ENCODE results near the gene LRRK1.

The LRRK1 gene

DNA sequence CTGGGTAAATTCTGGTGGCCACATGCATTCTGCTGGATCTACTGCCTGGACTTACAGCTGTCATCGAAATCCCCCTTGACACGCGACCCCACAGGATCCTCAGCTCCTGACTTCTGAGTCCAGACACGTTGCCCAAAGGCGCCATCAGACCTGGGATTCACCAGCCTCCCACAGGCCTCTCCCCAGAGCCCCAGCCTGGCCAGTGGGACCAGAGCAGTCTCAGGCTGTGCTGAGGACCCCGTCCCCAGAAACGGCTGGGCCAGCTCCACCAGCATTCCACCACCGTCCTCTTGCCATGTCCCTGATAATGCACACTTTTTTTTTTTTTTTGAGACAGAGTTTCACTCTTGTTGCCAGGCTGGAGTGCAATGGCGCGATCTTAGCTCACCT is 166.1 kb downstream of the LRRK1 start:
- Histone ChIP-seq H3K4me1 (ENCODE audit: control insufficient read depth, low read length) (peaks cover 3% of the 10 kb centered on the region; the same call in 1 of the 2 replicates), H3K79me2 (ENCODE audit: control insufficient read depth, low read length) (no peaks in the 10 kb centered on the region), H3K9me3 (ENCODE audit: control insufficient read depth, insufficient read depth, low read length) (no peaks in the 10 kb centered on the region), H3K9me2 (replicated peaks; ENCODE audit: control insufficient read depth, low read length) (no peaks in the 10 kb centered on the region), H3K27ac (ENCODE audit: low read depth, low read length) (no peak overlapping the region), H3K4me2 (ENCODE audit: low read length) (no peak overlapping the region), H3K4me3 (ENCODE audit: low read length) (no peak overlapping the region), H3K27me3 (ENCODE audit: control insufficient read depth, low read length) (no peaks in the 10 kb centered on the region), H3F3A (ENCODE audit: control insufficient read depth, insufficient read depth) (no peaks in the 10 kb centered on the region; the same call in 1 of the 2 replicates), H4K20me1 (ENCODE audit: control insufficient read depth, insufficient read depth, low read depth, low read length) (no peaks in the 10 kb centered on the region; the same call in 1 of the 2 replicates), H3K36me3 (ENCODE audit: control insufficient read depth, low read length) (no peaks in the 10 kb centered on the region)
- TF ChIP-seq CTCF (IDR thresholded peaks at IDR 0.05; ENCODE audit: low read depth, low read length, poor library complexity, severe bottlenecking) (no peak), EZH2phosphoT487 (IDR thresholded peaks at IDR 0.05; ENCODE audit: borderline replicate concordance, low read length) (no peak)

DNA sequence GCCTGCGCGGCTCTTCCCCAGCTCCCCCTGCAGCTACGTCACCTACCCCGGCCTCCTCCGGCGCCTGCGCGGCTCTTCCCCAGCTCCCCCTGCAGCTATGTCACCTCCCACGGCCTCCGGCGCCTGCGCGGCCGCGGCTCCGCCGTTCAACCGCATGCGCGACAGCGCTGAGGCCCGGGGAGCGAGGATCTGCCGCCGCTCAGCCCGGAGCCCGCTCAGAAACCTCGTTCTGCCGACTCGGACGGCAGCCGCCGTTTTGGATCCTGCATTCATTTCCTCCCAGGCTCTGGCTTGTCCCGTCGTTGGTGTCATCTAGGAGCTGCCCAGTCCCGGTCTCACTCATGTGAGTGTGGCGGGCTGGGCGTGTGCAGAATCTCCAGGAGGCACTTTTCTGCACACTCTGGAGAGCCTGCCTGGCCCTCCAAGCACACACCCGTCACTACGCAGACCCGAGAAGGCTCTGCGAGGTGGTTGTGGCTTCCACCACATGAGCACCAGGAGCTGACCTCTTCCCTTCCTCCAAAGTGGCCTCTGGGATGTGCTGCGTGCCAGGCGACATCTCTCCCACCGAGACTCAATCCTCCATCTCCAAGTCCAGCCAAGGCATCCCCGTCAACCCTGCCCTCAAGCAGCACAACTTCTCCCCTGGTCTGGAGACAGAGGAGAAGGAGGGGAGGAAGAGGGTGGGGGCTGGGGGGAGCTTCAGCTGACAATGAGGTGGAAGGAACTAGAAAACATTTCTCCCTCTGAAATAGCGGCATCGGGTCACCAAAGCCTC is 167.4 kb downstream of the LRRK1 start:
- Histone ChIP-seq H3K4me3 (ENCODE audit: low read length) (no peak overlapping the region), H3K9me2 (replicated peaks; ENCODE audit: control insufficient read depth, low read length) (no peaks in the 10 kb centered on the region), H3K4me2 (ENCODE audit: low read length) (no peak overlapping the region), H3F3A (ENCODE audit: control insufficient read depth, insufficient read depth) (no peaks in the 10 kb centered on the region; the same call in 1 of the 2 replicates), H3K79me2 (ENCODE audit: control insufficient read depth, low read length) (no peaks in the 10 kb centered on the region), H3K9me3 (ENCODE audit: control insufficient read depth, insufficient read depth, low read length) (no peaks in the 10 kb centered on the region), H3K4me1 (ENCODE audit: control insufficient read depth, low read length) (peaks cover 3% of the 10 kb centered on the region; the same call in 1 of the 2 replicates), H4K20me1 (ENCODE audit: control insufficient read depth, insufficient read depth, low read depth, low read length) (no peaks in the 10 kb centered on the region; the same call in 1 of the 2 replicates), H3K36me3 (ENCODE audit: control insufficient read depth, low read length) (no peaks in the 10 kb centered on the region), H3K27me3 (ENCODE audit: control insufficient read depth, low read length) (no peaks in the 10 kb centered on the region), H3K27ac (ENCODE audit: low read depth, low read length) (no peak overlapping the region)
- TF ChIP-seq EZH2phosphoT487 (IDR thresholded peaks at IDR 0.05; ENCODE audit: borderline replicate concordance, low read length) (no peak), CTCF (IDR thresholded peaks at IDR 0.05; ENCODE audit: low read depth, low read length, poor library complexity, severe bottlenecking) (no peak)

DNA sequence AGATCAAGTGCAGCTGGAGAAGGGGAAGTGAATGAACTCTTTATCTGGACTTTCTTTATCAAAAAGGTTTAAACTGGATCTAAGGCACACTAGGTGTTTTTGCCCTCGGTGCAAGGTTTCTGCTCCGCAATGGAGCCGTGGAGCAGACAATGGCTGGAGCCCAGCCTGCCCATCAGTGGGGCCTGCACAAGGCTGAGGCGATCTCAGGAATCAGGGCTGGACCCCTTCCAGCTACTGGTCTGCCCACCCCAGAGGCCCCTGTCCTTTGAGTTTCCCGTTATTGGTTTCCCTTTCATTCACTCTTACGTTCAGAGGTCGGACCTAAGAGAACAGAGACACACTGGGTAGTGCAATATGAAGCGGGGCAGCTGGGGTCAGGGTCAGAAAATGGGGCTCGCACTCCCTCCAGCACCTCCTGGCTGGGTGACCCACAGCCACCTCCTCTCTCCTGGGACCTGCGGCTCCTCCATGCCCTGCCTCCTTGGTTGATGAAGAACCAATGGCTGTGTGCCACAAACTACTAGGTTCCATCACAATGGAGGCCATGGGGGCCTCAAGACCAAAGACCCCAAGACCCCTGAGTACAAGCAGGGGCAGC is 168.1 kb downstream of the LRRK1 start:
- H3K27ac ChIP-seq (ENCODE audit: low read depth, low read length) = no peak overlapping the region
- no peak overlapping the region for H3K4me2 ChIP-seq (ENCODE audit: low read length)
- H4K20me1 ChIP-seq (ENCODE audit: control insufficient read depth, insufficient read depth, low read depth, low read length) = no peaks in the 10 kb centered on the region; the same call in 1 of the 2 replicates
- no peaks in the 10 kb centered on the region for H3K9me2 ChIP-seq (replicated peaks; ENCODE audit: control insufficient read depth, low read length)
- no peak overlapping the region for H3K4me3 ChIP-seq (ENCODE audit: low read length)
- no peaks in the 10 kb centered on the region for H3K79me2 ChIP-seq (ENCODE audit: control insufficient read depth, low read length)
- H3K27me3 ChIP-seq (ENCODE audit: control insufficient read depth, low read length) = no peaks in the 10 kb centered on the region
- peaks cover 3% of the 10 kb centered on the region; the same call in 1 of the 2 replicates for H3K4me1 ChIP-seq (ENCODE audit: control insufficient read depth, low read length)
- TF ChIP-seq CTCF (IDR thresholded peaks at IDR 0.05; ENCODE audit: low read depth, low read length, poor library complexity, severe bottlenecking) = no peak
- no peak for TF ChIP-seq EZH2phosphoT487 (IDR thresholded peaks at IDR 0.05; ENCODE audit: borderline replicate concordance, low read length)
- no peaks in the 10 kb centered on the region for H3K36me3 ChIP-seq (ENCODE audit: control insufficient read depth, low read length)
- H3F3A ChIP-seq (ENCODE audit: control insufficient read depth, insufficient read depth) = no peaks in the 10 kb centered on the region; the same call in 1 of the 2 replicates
- no peaks in the 10 kb centered on the region for H3K9me3 ChIP-seq (ENCODE audit: control insufficient read depth, insufficient read depth, low read length)

All from DOHH2 (cell line).